SK-N-SH (cell line): ENCODE data around the gene TMEM87B. TPM values are rescaled to one million over a fixed set of nuclear protein-coding genes. Genes with fewer than 3 reads are reported as not detected.
A peak's percentile ranks its signal among the peaks of the same experiment; 100 is the strongest.

Experiments used
- CTCF ChIA-PET: fragments of 300-600, 350-600 bp; formaldehyde crosslinking; extraction: SDS; loops from one replicate; lab custom pipeline; 2021; lab: Yijun Ruan, JAX
- POLR2A ChIA-PET: fragments of 350-600 bp; sonication (Branson Sonifier 250); formaldehyde crosslinking; extraction: SDS; loops from one replicate; lab custom pipeline; 2020; ENCODE audit warnings: antibody characterized with exemption, inconsistent platforms; lab: Yijun Ruan, JAX
- DNase-seq: peaks from one replicate; pipeline ENCODE4 v3.0.0; 2012
- H2AFZ ChIP-seq: fragments of 200-600 bp; sonication (generic); 2 replicates; pipeline ENCODE4 v1.8.1; 2016; ENCODE audit warnings: antibody characterized with exemption, mild to moderate bottlenecking, low read depth
- H3F3A ChIP-seq: fragments of 200-600 bp; sonication (generic); replicated peaks from 2 replicates; pipeline ENCODE3; 2016; ENCODE audit warnings: antibody characterized with exemption, mild to moderate bottlenecking; ENCODE audit not compliant: insufficient read depth
- H3K27ac ChIP-seq, 2 experiments: fragments of 200-500 bp in 1 of 2; fragments of 200-600 bp in 1 of 2; sonication (Bioruptor generic) in 1 of 2; sonication (generic), shearing (Covaris generic) in 1 of 2; 2 replicates each; pipeline versions ENCODE4 v1.5.1 to v1.6.1; 2014 to 2016; ENCODE audit warnings: low read depth in 2 of 2, inconsistent platforms in 1 of 2, low read length in 1 of 2, mild to moderate bottlenecking in 1 of 2, mixed read lengths in 1 of 2
- H3K27me3 ChIP-seq: fragments of 200-600 bp; sonication (generic), shearing (Covaris generic); 2 replicates; pipeline ENCODE4 v1.6.1; 2016; ENCODE audit warnings: mixed run types; ENCODE audit not compliant: insufficient read depth
- H3K36me3 ChIP-seq, 2 experiments: fragments of 200-500 bp in 1 of 2; fragments of 200-600 bp in 1 of 2; sonication (Bioruptor generic) in 1 of 2; sonication (generic) in 1 of 2; replicated peaks in 1 of 2; 2 replicates each; pipeline versions ENCODE3 to v1.5.1; 2014 to 2016; ENCODE audit warnings: low read length in 1 of 2, mild to moderate bottlenecking in 1 of 2; ENCODE audit not compliant: insufficient read depth in 2 of 2, control insufficient read depth in 1 of 2
- H3K4me1 ChIP-seq, 2 experiments: fragments of 200-500 bp in 1 of 2; fragments of 200-600 bp in 1 of 2; sonication (Bioruptor generic) in 1 of 2; sonication (generic), shearing (Covaris generic) in 1 of 2; 2 replicates each; pipeline versions ENCODE4 v1.5.1 to v1.6.1; 2014 to 2016; ENCODE audit warnings: low read depth in 1 of 2, low read length in 1 of 2, mixed run types in 1 of 2; ENCODE audit not compliant: insufficient read depth in 2 of 2, control insufficient read depth in 1 of 2
- H3K4me2 ChIP-seq: fragments of 200-600 bp; sonication (generic), shearing (Covaris generic); 2 replicates; pipeline ENCODE4 v1.6.1; 2017; ENCODE audit warnings: mixed run types
- H3K4me3 ChIP-seq, 2 experiments: fragments of 200-500 bp in 1 of 2; fragments of 200-600 bp in 1 of 2; sonication (Bioruptor generic) in 1 of 2; sonication (generic), shearing (Covaris generic) in 1 of 2; 2 replicates each; pipeline versions ENCODE4 v1.5.1 to v1.8.1; 2014 to 2016; ENCODE audit warnings: low read depth in 2 of 2, inconsistent platforms in 1 of 2, low read length in 1 of 2, mild to moderate bottlenecking in 1 of 2, mixed read lengths in 1 of 2, moderate library complexity in 1 of 2
- H3K79me2 ChIP-seq: fragments of 200-600 bp; sonication (generic); 2 replicates; pipeline ENCODE4 v1.8.1; 2017; ENCODE audit warnings: mild to moderate bottlenecking; ENCODE audit not compliant: insufficient read depth
- H3K9ac ChIP-seq: fragments of 200-600 bp; sonication (generic); 2 replicates; pipeline ENCODE4 v1.6.1; 2017; ENCODE audit warnings: mixed run types
- H3K9me2 ChIP-seq: fragments of 200-600 bp; sonication (generic); 2 replicates; pipeline ENCODE4 v1.6.1; 2017; ENCODE audit warnings: mixed run types
- H3K9me3 ChIP-seq: fragments of 200-600 bp; sonication (generic); 2 replicates; pipeline ENCODE4 v1.6.1; 2017; ENCODE audit warnings: mixed run types, mild to moderate bottlenecking, moderate library complexity
- H4K20me1 ChIP-seq: fragments of 200-600 bp; sonication (generic); 2 replicates; pipeline ENCODE4 v1.6.1; 2017; ENCODE audit warnings: mild to moderate bottlenecking, mixed run types; ENCODE audit not compliant: insufficient read depth
- CHD2 ChIP-seq: fragments of 150-350 bp; IDR thresholded peaks from 2 replicates; pipeline ENCODE4 v1.6.1; 2018; ENCODE audit warnings: low read length; ENCODE audit not compliant: partially characterized antibody
- EZH2phosphoT487 ChIP-seq: fragments of 200-600 bp; sonication (generic); IDR thresholded peaks from 2 replicates; pipeline ENCODE4 v1.6.1; 2017; ENCODE audit warnings: low read depth, mixed run types, mild to moderate bottlenecking, antibody characterized with exemption, moderate library complexity, borderline replicate concordance
- FOSL2 ChIP-seq: IDR thresholded peaks from 2 replicates; pipeline ENCODE4 v1.4.0; 2012; ENCODE audit warnings: low read depth, mild to moderate bottlenecking, moderate library complexity, borderline replicate concordance
- FOXJ3 ChIP-seq: sonication (generic); formaldehyde crosslinking; IDR thresholded peaks from 2 replicates; pipeline ENCODE4 v1.5.1; 2020; ENCODE audit warnings: mild to moderate bottlenecking, missing genetic modification reagents
- GATA2 ChIP-seq: sonication (generic); formaldehyde crosslinking; IDR thresholded peaks from 2 replicates; pipeline ENCODE4 v1.5.0; 2020; ENCODE audit warnings: mild to moderate bottlenecking, missing genetic modification reagents
- IRF3 ChIP-seq: fragments of 150-350 bp; IDR thresholded peaks from 2 replicates; pipeline ENCODE4 v1.6.1; 2016; ENCODE audit warnings: mild to moderate bottlenecking, low read depth, low read length
- JUND ChIP-seq: IDR thresholded peaks from 2 replicates; pipeline ENCODE4 v1.4.0; 2012
- MEF2A ChIP-seq: IDR thresholded peaks from 2 replicates; pipeline ENCODE4 v1.4.0; 2012; ENCODE audit warnings: low read depth, borderline replicate concordance
- MXI1 ChIP-seq: IDR thresholded peaks from 2 replicates; pipeline ENCODE4 v1.6.1; 2012; ENCODE audit warnings: mild to moderate bottlenecking, low read depth, low read length, improper control_type of control experiment
- NFIC ChIP-seq: IDR thresholded peaks from 2 replicates; pipeline ENCODE4 v1.4.0; 2012; ENCODE audit warnings: borderline replicate concordance
- NRF1 ChIP-seq: IDR thresholded peaks from 2 replicates; pipeline ENCODE4 v1.6.1; 2012; ENCODE audit warnings: low read depth, mild to moderate bottlenecking, low read length
- PBX3 ChIP-seq: IDR thresholded peaks from 2 replicates; pipeline ENCODE4; 2012
- POLR2AphosphoS5 ChIP-seq: IDR thresholded peaks from 2 replicates; pipeline ENCODE4 v1.6.1; 2012; ENCODE audit warnings: low read depth, low read length
- RAD21 ChIP-seq: IDR thresholded peaks from 2 replicates; pipeline ENCODE4 v1.6.1; 2012; ENCODE audit warnings: mild to moderate bottlenecking, low read length
- RCOR1 ChIP-seq: fragments of 150-350 bp; IDR thresholded peaks from 2 replicates; pipeline ENCODE4 v1.6.1; 2017; ENCODE audit warnings: antibody characterized with exemption, low read length
- RXRA ChIP-seq: IDR thresholded peaks from 2 replicates; pipeline ENCODE4 v1.4.0; 2012; ENCODE audit warnings: low read depth, mild to moderate bottlenecking, borderline replicate concordance
- SIN3A ChIP-seq: IDR thresholded peaks from 2 replicates; pipeline ENCODE4 v1.6.1; 2012; ENCODE audit warnings: low read depth, mild to moderate bottlenecking, low read length, moderate library complexity, borderline replicate concordance
- SMC3 ChIP-seq: IDR thresholded peaks from 2 replicates; pipeline ENCODE4 v1.6.1; 2012; ENCODE audit warnings: low read depth, low read length, improper control_type of control experiment
- TAF1 ChIP-seq: IDR thresholded peaks from 2 replicates; pipeline ENCODE4 v1.6.1; 2012; ENCODE audit warnings: low read depth, mild to moderate bottlenecking, low read length, moderate library complexity, borderline replicate concordance
- TCF12 ChIP-seq: IDR thresholded peaks from 2 replicates; pipeline ENCODE4 v1.4.0; 2012
- USF1 ChIP-seq: IDR thresholded peaks from 2 replicates; pipeline ENCODE4 v1.4.0; 2012; ENCODE audit warnings: low read depth, borderline replicate concordance
- USF2 ChIP-seq: fragments of 150-350 bp; IDR thresholded peaks from 2 replicates; pipeline ENCODE4 v1.6.1; 2017; ENCODE audit warnings: antibody characterized with exemption, low read length, low read depth, borderline replicate concordance
- YY1 ChIP-seq: IDR thresholded peaks from 2 replicates; pipeline ENCODE4 v1.4.0; 2012; ENCODE audit warnings: low read depth, mild to moderate bottlenecking
- ZBTB33 ChIP-seq: IDR thresholded peaks from 2 replicates; pipeline ENCODE4 v1.4.0; 2012; ENCODE audit warnings: low read depth, borderline replicate concordance
- WGBS: methylation state at CpG from one replicate; pipeline ENCODE4 v1.1.6; 2017; ENCODE audit warnings: low lambda C conversion rate; 5-methylcytosine and 5-hydroxymethylcytosine counted together
- polyA plus RNA-seq, 3 experiments: library from polyadenylated mRNA; depleted of rRNA; stranded (reverse); fragments of >200 nt; gene quantifications; 2 replicates each; pipeline ENCODE4 v1.2.3, GENCODE V29; 2012

TMEM87B gene, protein sequence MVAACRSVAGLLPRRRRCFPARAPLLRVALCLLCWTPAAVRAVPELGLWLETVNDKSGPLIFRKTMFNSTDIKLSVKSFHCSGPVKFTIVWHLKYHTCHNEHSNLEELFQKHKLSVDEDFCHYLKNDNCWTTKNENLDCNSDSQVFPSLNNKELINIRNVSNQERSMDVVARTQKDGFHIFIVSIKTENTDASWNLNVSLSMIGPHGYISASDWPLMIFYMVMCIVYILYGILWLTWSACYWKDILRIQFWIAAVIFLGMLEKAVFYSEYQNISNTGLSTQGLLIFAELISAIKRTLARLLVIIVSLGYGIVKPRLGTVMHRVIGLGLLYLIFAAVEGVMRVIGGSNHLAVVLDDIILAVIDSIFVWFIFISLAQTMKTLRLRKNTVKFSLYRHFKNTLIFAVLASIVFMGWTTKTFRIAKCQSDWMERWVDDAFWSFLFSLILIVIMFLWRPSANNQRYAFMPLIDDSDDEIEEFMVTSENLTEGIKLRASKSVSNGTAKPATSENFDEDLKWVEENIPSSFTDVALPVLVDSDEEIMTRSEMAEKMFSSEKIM
- polyA plus RNA-seq (2012; rRNA removed), result 7.9 and 11.3 TPM in 2 replicates
- 11.0 and 13.0 TPM in 2 replicates for polyA plus RNA-seq (2012; cell fraction: cytosol; rRNA removed)
- polyA plus RNA-seq (2012; cell fraction: nucleus; rRNA removed), result 10.1 and 20.5 TPM in 2 replicates

GRCh38 chr2:112054847-112055729 is at the start of gene TMEM87B:
TMEM87B (plus strand) TSS chr2:112055269; CDS start chr2:112055592, 323 bp downstream.
- peak; percentile 96 for DNase-seq
- Histone ChIP-seq H3K36me3 (peaks cover 0 to 11% of the 10 kb centered on the region in 2 experiments), H3K4me2 (peak within 1 kb of the TSS; percentile 95), H3K4me3 (peak within 1 kb of the TSS; percentile 83 to 88), H3K9me2 (no peaks in the 10 kb centered on the region), H3F3A (peaks cover 29% of the 10 kb centered on the region), H3K27me3 (no peaks in the 10 kb centered on the region), H3K9ac (peak within 1 kb of the TSS; percentile 90), H2AFZ (peak within 1 kb of the TSS; percentile 55), H3K4me1 (peaks cover 15 to 18% of the 10 kb centered on the region in 2 experiments), H4K20me1 (no peaks in the 10 kb centered on the region; the same call in 1 of the 2 replicates), H3K27ac (peak within 1 kb of the TSS; percentile 91 to 93), H3K79me2 (peaks cover 42% of the 10 kb centered on the region), H3K9me3 (no peaks in the 10 kb centered on the region)
- under 1% methylated on average over 19 of the region's 90 CpGs for WGBS
- ChIA-PET POLR2A (interaction anchor here (0.6 to 1.0 kb wide), 4 partner anchors 83 to 530 kb away, joined by 3 to 4 read pairs (median 3); partner anchors contain the start of gene FBLN7), CTCF (interaction anchor here (9.2 to 10.1 kb wide), 2 partner anchors 154 to 163 kb away, joined by 72 to 215 read pairs; partner anchors contain the start of gene MERTK)
- TF ChIP-seq SIN3A (peak; percentile 56; the same call in 1 of the 2 replicates), EZH2phosphoT487 (no peak), NRF1 (no peak), USF2 (no peak), TAF1 (peak; percentile 76), MXI1 (peak; percentile 79), IRF3 (no peak), TCF12 (peak; percentile 18; the same call in 1 of the 2 replicates), USF1 (no peak), PBX3 (no peak), NFIC (peak; percentile 56), RCOR1 (no peak), MEF2A (no peak), ZBTB33 (no peak), FOSL2 (no peak), YY1 (peak; percentile 45; the same call in 1 of the 2 replicates), CHD2 (peak; percentile 65), GATA2 (CRISPR knock-in tag) (no peak), FOXJ3 (no peak), POLR2AphosphoS5 (peak; percentile 79), RAD21 (no peak), SMC3 (no peak), JUND (no peak), RXRA (no peak)
